H9 (cell line): ENCODE results near the gene RAB3C. TPM values are rescaled to one million over a fixed set of nuclear protein-coding genes. Genes with fewer than 3 reads are reported as not detected.

ENCODE experiments used
- DNase-seq: peaks from one replicate; pipeline ENCODE4 v3.0.0-alpha.2; 2017
- H2AFZ ChIP-seq: one replicate; pipeline ENCODE4 v1.6.1; 2013; ENCODE audit warnings: mild to moderate bottlenecking, low read length, control low read depth, moderate library complexity
- H2AK5ac ChIP-seq: 2 replicates; pipeline ENCODE4 v1.6.1; 2013; ENCODE audit warnings: low read length, control low read depth, mixed read lengths; ENCODE audit not compliant: insufficient read length
- H2BK120ac ChIP-seq: one replicate; pipeline ENCODE4 v1.6.1; 2013; ENCODE audit warnings: low read depth, mild to moderate bottlenecking, low read length, control low read depth, inconsistent platforms; ENCODE audit not compliant: poor library complexity, severe bottlenecking
- H2BK12ac ChIP-seq: 2 replicates; pipeline ENCODE4 v1.6.1; 2013; ENCODE audit warnings: low read length, control low read depth, mixed read lengths, low read depth; ENCODE audit not compliant: insufficient read length
- H2BK15ac ChIP-seq: 2 replicates; pipeline ENCODE4 v1.6.1; 2013; ENCODE audit warnings: low read depth, low read length, control low read depth
- H2BK20ac ChIP-seq: one replicate; pipeline ENCODE4 v1.6.1; 2013; ENCODE audit warnings: low read depth, mild to moderate bottlenecking, low read length, control low read depth, inconsistent platforms; ENCODE audit not compliant: poor library complexity, severe bottlenecking
- H2BK5ac ChIP-seq: 2 replicates; pipeline ENCODE4 v1.6.1; 2013; ENCODE audit warnings: low read length, control low read depth, mixed read lengths; ENCODE audit not compliant: insufficient read length
- H3K14ac ChIP-seq: 2 replicates; pipeline ENCODE4 v1.6.1; 2013; ENCODE audit warnings: low read length, control low read depth; ENCODE audit not compliant: insufficient read depth
- H3K18ac ChIP-seq: 2 replicates; pipeline ENCODE4 v1.6.1; 2013; ENCODE audit warnings: low read depth, mild to moderate bottlenecking, mixed read lengths, low read length, control low read depth; ENCODE audit not compliant: insufficient read length
- H3K23ac ChIP-seq: 2 replicates; pipeline ENCODE4 v1.6.1; 2013; ENCODE audit warnings: low read length, control low read depth, mixed read lengths, low read depth; ENCODE audit not compliant: insufficient read length
- H3K23me2 ChIP-seq: 2 replicates; pipeline ENCODE4 v1.6.1; 2013; ENCODE audit warnings: low read depth, mild to moderate bottlenecking, mixed read lengths, low read length, control low read depth; ENCODE audit not compliant: insufficient read length, poor library complexity, severe bottlenecking
- H3K27ac ChIP-seq: 2 replicates; pipeline ENCODE4 v1.5.1; 2013; ENCODE audit warnings: low read length, control low read depth, mixed read lengths, low read depth; ENCODE audit not compliant: insufficient read length
- H3K27me3 ChIP-seq: 2 replicates; pipeline ENCODE4 v1.6.1; 2013; ENCODE audit warnings: low read length, control low read depth, inconsistent platforms; ENCODE audit not compliant: insufficient read depth
- H3K4ac ChIP-seq: 2 replicates; pipeline ENCODE4 v1.6.1; 2013; ENCODE audit warnings: low read depth, mild to moderate bottlenecking, control low read depth, inconsistent platforms, low read length, moderate library complexity
- H3K4me1 ChIP-seq: 2 replicates; pipeline ENCODE4 v1.6.1; 2013; ENCODE audit warnings: low read length, control low read depth, inconsistent platforms; ENCODE audit not compliant: insufficient read depth
- H3K4me2 ChIP-seq: 2 replicates; pipeline ENCODE4 v1.6.1; 2013; ENCODE audit warnings: low read length, control low read depth, mixed read lengths; ENCODE audit not compliant: insufficient read length, insufficient read depth
- H3K56ac ChIP-seq: 2 replicates; pipeline ENCODE4 v1.6.1; 2013; ENCODE audit warnings: low read depth, mild to moderate bottlenecking, mixed read lengths, low read length, control low read depth; ENCODE audit not compliant: insufficient read length
- H3K79me1 ChIP-seq: 2 replicates; pipeline ENCODE4 v1.6.1; 2013; ENCODE audit warnings: low read depth, mild to moderate bottlenecking, moderate library complexity, low read length, control low read depth, inconsistent platforms; ENCODE audit not compliant: insufficient read depth, poor library complexity, severe bottlenecking
- H3K79me2 ChIP-seq: 2 replicates; pipeline ENCODE4 v1.6.1; 2013; ENCODE audit warnings: low read length, control low read depth, inconsistent platforms; ENCODE audit not compliant: insufficient read depth
- H3K9ac ChIP-seq: 2 replicates; pipeline ENCODE4 v1.6.1; 2013; ENCODE audit warnings: low read length, control low read depth, mixed read lengths; ENCODE audit not compliant: insufficient read length; ENCODE audit errors: extremely low read depth
- H3K9me3 ChIP-seq: one replicate; pipeline ENCODE4 v1.6.1; 2013; ENCODE audit warnings: low read depth, low read length, inconsistent platforms; ENCODE audit not compliant: control insufficient read depth
- H3T11ph ChIP-seq: one replicate; pipeline ENCODE4 v1.6.1; 2013; ENCODE audit warnings: mild to moderate bottlenecking, low read length, control low read depth, inconsistent platforms
- H4K20me1 ChIP-seq: one replicate; pipeline ENCODE4 v1.6.1; 2013; ENCODE audit not compliant: control insufficient read depth, insufficient read length, insufficient read depth
- H4K5ac ChIP-seq: 2 replicates; pipeline ENCODE4 v1.6.1; 2013; ENCODE audit warnings: low read depth, mild to moderate bottlenecking, mixed read lengths, low read length, control low read depth; ENCODE audit not compliant: insufficient read length
- H4K8ac ChIP-seq: replicated peaks from 2 replicates; pipeline ENCODE4 v1.6.1; 2013; ENCODE audit warnings: low read length, control low read depth, mixed read lengths, low read depth; ENCODE audit not compliant: insufficient read length
- H4K91ac ChIP-seq: 2 replicates; pipeline ENCODE4 v1.6.1; 2013; ENCODE audit warnings: low read depth, mild to moderate bottlenecking, moderate library complexity, mixed read lengths, low read length, control low read depth; ENCODE audit not compliant: insufficient read length
- H3K27ac Mint-ChIP-seq, 3 experiments: 2 replicates in 2 of 3; 3 replicates in 1 of 3; pipeline ENCODE4 v1.8.0; 2020 to 2021; ENCODE audit warnings: mixed read lengths in 3 of 3, mild to moderate bottlenecking in 1 of 3, moderate library complexity in 1 of 3
- H3K27me3 Mint-ChIP-seq: 2 replicates; pipeline ENCODE4 v1.8.0; 2021; ENCODE audit warnings: low read depth, mild to moderate bottlenecking, moderate library complexity, mixed read lengths
- H3K36me3 Mint-ChIP-seq, 3 experiments: 2 replicates in 2 of 3; 3 replicates in 1 of 3; pipeline ENCODE4 v1.8.0; 2020 to 2021; ENCODE audit warnings: low read depth in 3 of 3, mixed read lengths in 3 of 3; ENCODE audit not compliant: insufficient read depth in 1 of 3
- H3K4me1 Mint-ChIP-seq, 2 experiments: 2 replicates each; pipeline ENCODE4 v1.8.0; 2020; ENCODE audit warnings: mixed read lengths in 2 of 2
- H3K4me3 Mint-ChIP-seq, 2 experiments: 2 replicates in 1 of 2; 3 replicates in 1 of 2; pipeline ENCODE4 v1.8.0; 2020 to 2021; ENCODE audit warnings: mild to moderate bottlenecking in 2 of 2, mixed read lengths in 2 of 2, moderate library complexity in 1 of 2
- H3K9me3 Mint-ChIP-seq, 2 experiments: 2 replicates in 1 of 2; 3 replicates in 1 of 2; pipeline ENCODE4 v1.8.0; 2020; ENCODE audit warnings: mild to moderate bottlenecking in 2 of 2, mixed read lengths in 2 of 2, moderate library complexity in 1 of 2
- WGBS: extraction: QIAGEN DNeasy Blood & Tissue Kit; methylation state at CpG from one replicate; pipeline ENCODE4 v1.1.7; 2013; ENCODE audit warnings: missing lambda C conversion rate, low lambda C conversion rate, mixed read lengths; ENCODE audit not compliant: insufficient read length; ENCODE audit errors: extremely low coverage; 5-methylcytosine and 5-hydroxymethylcytosine counted together
- total RNA-seq: library from RNA; stranded (reverse); gene quantifications from 2 replicates; pipeline ENCODE4 v1.2.1, GENCODE V29; 2021
- TF ChIP-seq, protein P1 (sequence below): fragments of 200-600 bp; sonication (generic); conservative IDR thresholded peaks from 3 replicates; pipeline ENCODE4 v1.8.0; 2021; ENCODE audit warnings: antibody characterized with exemption, mild to moderate bottlenecking

Gene RAB3C
- total RNA-seq, 1 experiment from 2014 or later, result 16.3 TPM

DNA sequence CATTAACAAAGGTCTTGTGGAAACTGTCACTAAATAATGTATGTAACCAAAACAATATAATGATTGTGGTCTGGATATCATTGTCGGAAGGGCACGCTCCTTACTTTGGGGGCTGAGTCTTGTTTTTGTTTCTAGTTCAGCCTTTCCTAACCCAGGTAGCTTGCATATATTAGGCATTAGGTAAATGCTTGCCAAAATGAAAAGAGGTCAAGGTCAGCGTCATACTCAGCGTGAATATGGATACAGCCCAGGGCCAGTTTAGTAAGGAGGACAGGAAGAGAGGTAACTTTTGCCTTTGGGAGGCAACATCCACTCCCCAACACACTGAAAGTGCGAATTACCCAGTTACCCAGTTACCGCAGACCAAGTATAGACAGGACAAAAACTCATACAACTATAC lies 171.4 kb downstream of the RAB3C start:
- no peaks in the 10 kb centered on the region for H3K27me3 Mint-ChIP-seq
- H3K23ac ChIP-seq, result no peak overlapping the region
- H4K8ac ChIP-seq, result no peak overlapping the region
- H3K4me1 ChIP-seq, result no peaks in the 10 kb centered on the region; the same call in 1 of the 2 replicates
- H3K36me3 Mint-ChIP-seq, result no peaks in the 10 kb centered on the region
- H3K27ac Mint-ChIP-seq, result no peak overlapping the region
- H3K4me1 Mint-ChIP-seq, result no peaks in the 10 kb centered on the region
- no peak for DNase-seq
- H3K14ac ChIP-seq, result no peak overlapping the region
- H3K27me3 ChIP-seq, result no peaks in the 10 kb centered on the region
- H3K18ac ChIP-seq, result no peak overlapping the region
- no peak overlapping the region for H2AK5ac ChIP-seq
- H3K4ac ChIP-seq, result no peak overlapping the region
- H2AFZ ChIP-seq, result no peak overlapping the region
- no peak overlapping the region for H2BK15ac ChIP-seq
- H2BK120ac ChIP-seq, result no peak overlapping the region
- no peak overlapping the region for H3T11ph ChIP-seq
- no peak overlapping the region for H3K56ac ChIP-seq
- no peak overlapping the region for H2BK20ac ChIP-seq
- no peaks in the 10 kb centered on the region for H3K79me1 ChIP-seq
- no peak overlapping the region for H4K5ac ChIP-seq
- no peaks in the 10 kb centered on the region for H3K9me3 Mint-ChIP-seq
- no peaks in the 10 kb centered on the region for H3K23me2 ChIP-seq
- H2BK5ac ChIP-seq, result no peak overlapping the region
- H4K91ac ChIP-seq, result no peak overlapping the region
- no peak overlapping the region for H3K27ac ChIP-seq
- no peak overlapping the region for H3K4me2 ChIP-seq
- no peak overlapping the region for H2BK12ac ChIP-seq
- H3K9ac ChIP-seq, result no peak overlapping the region
- no peaks in the 10 kb centered on the region for H3K9me3 ChIP-seq
- no peaks in the 10 kb centered on the region for H3K79me2 ChIP-seq
- WGBS, result no CpG with 5 or more reads among the region's 6 CpGs
- no peak overlapping the region for H3K4me3 Mint-ChIP-seq
- no peaks in the 10 kb centered on the region for H4K20me1 ChIP-seq
- TF ChIP-seq, protein P1, sequence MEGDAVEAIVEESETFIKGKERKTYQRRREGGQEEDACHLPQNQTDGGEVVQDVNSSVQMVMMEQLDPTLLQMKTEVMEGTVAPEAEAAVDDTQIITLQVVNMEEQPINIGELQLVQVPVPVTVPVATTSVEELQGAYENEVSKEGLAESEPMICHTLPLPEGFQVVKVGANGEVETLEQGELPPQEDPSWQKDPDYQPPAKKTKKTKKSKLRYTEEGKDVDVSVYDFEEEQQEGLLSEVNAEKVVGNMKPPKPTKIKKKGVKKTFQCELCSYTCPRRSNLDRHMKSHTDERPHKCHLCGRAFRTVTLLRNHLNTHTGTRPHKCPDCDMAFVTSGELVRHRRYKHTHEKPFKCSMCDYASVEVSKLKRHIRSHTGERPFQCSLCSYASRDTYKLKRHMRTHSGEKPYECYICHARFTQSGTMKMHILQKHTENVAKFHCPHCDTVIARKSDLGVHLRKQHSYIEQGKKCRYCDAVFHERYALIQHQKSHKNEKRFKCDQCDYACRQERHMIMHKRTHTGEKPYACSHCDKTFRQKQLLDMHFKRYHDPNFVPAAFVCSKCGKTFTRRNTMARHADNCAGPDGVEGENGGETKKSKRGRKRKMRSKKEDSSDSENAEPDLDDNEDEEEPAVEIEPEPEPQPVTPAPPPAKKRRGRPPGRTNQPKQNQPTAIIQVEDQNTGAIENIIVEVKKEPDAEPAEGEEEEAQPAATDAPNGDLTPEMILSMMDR, result no peak
